Nephron progenitor cell (in vitro differentiated cells): ENCODE measurements around the gene GRB14.
"Not testable (repeated sequence)": the region's sequence is repeated elsewhere in the genome, so short reads cannot be mapped to it uniquely, and the experiment has no call there.

Experiments
- DNase-seq: peaks from one replicate; pipeline ENCODE4 v3.0.0; 2021
- H3K27ac Mint-ChIP-seq: 2 replicates; pipeline ENCODE4 v1.8.0; 2021; ENCODE audit warnings: mild to moderate bottlenecking, moderate library complexity, mixed read lengths
- H3K27me3 Mint-ChIP-seq: 2 replicates; pipeline ENCODE4 v1.8.0; 2021; ENCODE audit warnings: mild to moderate bottlenecking, low read depth, mixed read lengths; ENCODE audit not compliant: poor library complexity
- H3K36me3 Mint-ChIP-seq: 2 replicates; pipeline ENCODE4 v1.8.0; 2021; ENCODE audit warnings: low read depth, mixed read lengths
- H3K4me1 Mint-ChIP-seq: 2 replicates; pipeline ENCODE4 v1.8.0; 2021; ENCODE audit warnings: mixed read lengths
- H3K4me3 Mint-ChIP-seq: 2 replicates; pipeline ENCODE4 v1.8.0; 2021; ENCODE audit warnings: mild to moderate bottlenecking, moderate library complexity, mixed read lengths
- H3K9me3 Mint-ChIP-seq: 2 replicates; pipeline ENCODE4 v1.8.0; 2021; ENCODE audit warnings: mild to moderate bottlenecking, moderate library complexity, mixed read lengths
- TF ChIP-seq, protein P1 (sequence below): fragments of 200-600 bp; sonication (generic); IDR thresholded peaks from 2 replicates; pipeline ENCODE4 v1.5.0; 2021; ENCODE audit warnings: antibody characterized with exemption

Gene GRB14

DNA sequence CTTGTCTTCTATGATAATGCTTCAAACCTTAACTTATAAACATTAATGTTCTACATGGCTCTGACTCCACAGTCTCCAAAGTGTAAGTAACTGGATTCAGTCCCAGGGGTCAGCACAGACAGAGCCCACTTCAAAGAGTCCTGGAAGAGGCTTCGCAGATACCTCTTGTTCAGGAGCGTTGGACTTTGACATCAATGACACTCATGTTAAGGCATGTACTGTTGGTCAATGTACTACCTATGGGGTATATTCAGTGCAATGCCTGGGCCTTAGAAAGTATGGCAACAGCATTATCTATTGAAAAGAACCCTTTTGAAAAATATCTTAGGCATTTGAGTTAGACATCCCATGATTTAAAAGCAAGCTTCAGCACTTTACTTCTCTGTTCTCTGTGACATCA is 143.1 kb downstream of the GRB14 start:
- Mint-ChIP-seq H3K4me1 (no peaks in the 10 kb centered on the region), H3K27ac (no peak overlapping the region), H3K9me3 (no peaks in the 10 kb centered on the region), H3K4me3 (no peak overlapping the region), H3K27me3 (peaks cover 3% of the 10 kb centered on the region), H3K36me3 (no peaks in the 10 kb centered on the region)
- TF ChIP-seq, protein P1, sequence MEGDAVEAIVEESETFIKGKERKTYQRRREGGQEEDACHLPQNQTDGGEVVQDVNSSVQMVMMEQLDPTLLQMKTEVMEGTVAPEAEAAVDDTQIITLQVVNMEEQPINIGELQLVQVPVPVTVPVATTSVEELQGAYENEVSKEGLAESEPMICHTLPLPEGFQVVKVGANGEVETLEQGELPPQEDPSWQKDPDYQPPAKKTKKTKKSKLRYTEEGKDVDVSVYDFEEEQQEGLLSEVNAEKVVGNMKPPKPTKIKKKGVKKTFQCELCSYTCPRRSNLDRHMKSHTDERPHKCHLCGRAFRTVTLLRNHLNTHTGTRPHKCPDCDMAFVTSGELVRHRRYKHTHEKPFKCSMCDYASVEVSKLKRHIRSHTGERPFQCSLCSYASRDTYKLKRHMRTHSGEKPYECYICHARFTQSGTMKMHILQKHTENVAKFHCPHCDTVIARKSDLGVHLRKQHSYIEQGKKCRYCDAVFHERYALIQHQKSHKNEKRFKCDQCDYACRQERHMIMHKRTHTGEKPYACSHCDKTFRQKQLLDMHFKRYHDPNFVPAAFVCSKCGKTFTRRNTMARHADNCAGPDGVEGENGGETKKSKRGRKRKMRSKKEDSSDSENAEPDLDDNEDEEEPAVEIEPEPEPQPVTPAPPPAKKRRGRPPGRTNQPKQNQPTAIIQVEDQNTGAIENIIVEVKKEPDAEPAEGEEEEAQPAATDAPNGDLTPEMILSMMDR = no peak
- DNase-seq = no peak

GRCh38 chr2:164474873-164475272 is 146.4 kb downstream of the GRB14 start:
- H3K27me3 Mint-ChIP-seq = peaks cover 3% of the 10 kb centered on the region
- no peaks in the 10 kb centered on the region for H3K36me3 Mint-ChIP-seq
- no peak overlapping the region for H3K27ac Mint-ChIP-seq
- H3K9me3 Mint-ChIP-seq = no peaks in the 10 kb centered on the region
- DNase-seq = no peak
- TF ChIP-seq, protein P1 = no peak
- H3K4me3 Mint-ChIP-seq = no peak overlapping the region
- H3K4me1 Mint-ChIP-seq = no peaks in the 10 kb centered on the region

DNA sequence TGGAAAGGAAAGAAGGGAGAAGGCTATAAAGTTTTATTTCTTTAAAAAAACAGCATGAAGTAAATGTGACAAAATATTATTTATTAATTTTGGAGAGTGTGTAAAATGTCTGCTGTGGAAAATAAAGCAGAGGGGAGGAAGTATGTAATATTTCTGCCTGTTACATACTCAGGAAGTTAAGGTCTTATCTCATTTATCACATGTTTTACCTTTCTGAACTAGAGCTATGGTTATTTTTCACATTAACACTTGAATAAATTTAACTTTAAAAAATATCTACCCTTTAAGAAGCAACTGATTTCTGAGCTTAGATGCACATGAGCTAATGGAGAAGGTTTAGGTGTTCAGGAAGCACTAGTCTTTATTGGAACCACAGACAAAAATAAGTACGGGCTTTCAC is 148.3 kb downstream of the GRB14 start:
- Mint-ChIP-seq H3K4me3 (no peak overlapping the region), H3K36me3 (no peaks in the 10 kb centered on the region), H3K27me3 (peaks cover 3% of the 10 kb centered on the region), H3K27ac (no peak overlapping the region), H3K4me1 (no peaks in the 10 kb centered on the region), H3K9me3 (no peaks in the 10 kb centered on the region)
- TF ChIP-seq, protein P1 = no peak
- no peak for DNase-seq

DNA sequence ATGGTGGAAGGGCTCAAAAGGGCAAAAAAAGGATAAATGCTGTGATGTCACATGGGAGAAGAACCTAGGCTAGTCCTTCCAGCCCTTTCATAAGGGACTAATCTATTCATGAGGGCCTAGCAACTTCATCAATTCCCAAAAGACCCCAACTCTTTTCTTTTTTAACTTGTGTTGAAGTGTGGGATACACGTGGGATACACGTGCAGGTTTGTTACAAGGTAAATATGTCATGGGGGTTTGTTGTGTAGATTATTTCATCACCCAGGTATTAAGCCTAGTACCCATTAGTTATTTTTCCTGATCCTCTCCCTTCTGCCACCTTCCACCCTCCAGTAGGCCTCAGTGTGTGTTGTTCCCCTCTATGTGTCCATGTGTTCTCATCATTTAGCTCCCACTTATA is 156.2 kb downstream of the GRB14 start:
- not testable (repeated sequence) for H3K4me3 Mint-ChIP-seq

DNA sequence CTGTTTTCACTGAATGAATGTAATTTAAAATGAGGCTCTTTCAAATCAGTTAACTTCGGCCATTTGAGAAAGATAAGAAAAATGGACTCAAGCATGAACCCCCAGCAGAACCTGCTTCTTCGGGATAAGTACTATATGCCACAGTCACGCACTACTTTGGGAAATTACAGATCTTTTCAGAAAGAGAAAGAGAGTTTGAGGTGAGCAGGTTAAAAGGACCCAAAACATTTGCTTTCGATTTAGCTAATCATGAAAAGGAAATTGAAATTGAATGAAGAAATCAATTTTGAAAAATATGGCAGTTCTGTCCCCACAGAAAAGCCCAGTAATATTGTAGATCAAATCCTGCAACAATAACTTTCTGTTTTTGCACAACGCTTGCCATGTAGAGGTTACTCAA is 156.9 kb downstream of the GRB14 start:
- H3K27me3 Mint-ChIP-seq = peaks cover 6% of the 10 kb centered on the region
- peaks cover 9% of the 10 kb centered on the region for H3K4me1 Mint-ChIP-seq
- no peaks in the 10 kb centered on the region for H3K36me3 Mint-ChIP-seq
- DNase-seq = no peak
- H3K27ac Mint-ChIP-seq = no peak overlapping the region
- no peak overlapping the region for H3K4me3 Mint-ChIP-seq
- no peaks in the 10 kb centered on the region for H3K9me3 Mint-ChIP-seq
- TF ChIP-seq, protein P1 = no peak

More for the DNA sequence above, 156.2 kb downstream of the GRB14 start:
- H3K4me1 Mint-ChIP-seq, H3K27ac Mint-ChIP-seq, H3K9me3 Mint-ChIP-seq, DNase-seq, H3K27me3 Mint-ChIP-seq, H3K36me3 Mint-ChIP-seq: not testable (repeated sequence)

GRCh38 chr2:164458792-164459191 is 162.5 kb downstream of the GRB14 start:
- Mint-ChIP-seq H3K9me3 (no peaks in the 10 kb centered on the region), H3K27me3 (peaks cover 10% of the 10 kb centered on the region), H3K36me3 (no peaks in the 10 kb centered on the region), H3K4me3 (no peak overlapping the region), H3K4me1 (peaks cover 9% of the 10 kb centered on the region), H3K27ac (peak overlapping the region; percentile 77)
- DNase-seq = no peak
- TF ChIP-seq, protein P1 = no peak
